GM18526 (cell line): ENCODE measurements around the gene AKR1C2.
"Not testable (repeated sequence)": the region's sequence is repeated elsewhere in the genome, so short reads cannot be mapped to it uniquely, and the experiment has no call there.

ENCODE experiments used
- POLR2A ChIP-seq: IDR thresholded peaks from 3 replicates; pipeline ENCODE4 v1.6.1; 2011; ENCODE audit not compliant: insufficient read length; ENCODE audit errors: extremely low read depth

Gene AKR1C2

GRCh38 chr10:4977025-4977424 is 26.6 kb downstream of the AKR1C2 start:
- no peak for TF ChIP-seq POLR2A

- not testable (repeated sequence) for TF ChIP-seq POLR2A
These were observed 40.5 kb downstream of the AKR1C2 start, which contains the start of gene AKR1C1 for GRCh38 chr10:4962876-4963814. AKR1C1 (plus strand) TSS chr10:4963415; CDS start chr10:4963445, 30 bp downstream.

GRCh38 chr10:4953405-4953804 is 50.3 kb downstream of the AKR1C2 start:
- TF ChIP-seq POLR2A = no peak

GRCh38 chr10:4947635-4948596 is 55.7 kb downstream of the AKR1C2 start:
- no peak for TF ChIP-seq POLR2A

- no peak for TF ChIP-seq POLR2A
These were observed 56.5 kb downstream of the AKR1C2 start for GRCh38 chr10:4947039-4947634.

GRCh38 chr10:4945766-4946717 is 57.6 kb downstream of the AKR1C2 start:
- no peak for TF ChIP-seq POLR2A

- no peak for TF ChIP-seq POLR2A
These were observed 58.8 kb downstream of the AKR1C2 start for GRCh38 chr10:4944841-4945240.

GRCh38 chr10:4943821-4944220 is 59.8 kb downstream of the AKR1C2 start:
- no peak for TF ChIP-seq POLR2A

GRCh38 chr10:4941540-4942330 is 61.9 kb downstream of the AKR1C2 start:
- no peak for TF ChIP-seq POLR2A

GRCh38 chr10:4939224-4940072 is 64.2 kb downstream of the AKR1C2 start:
- no peak for TF ChIP-seq POLR2A
